ENCODE data around the gene UBB. TPM values are rescaled to one million over a fixed set of nuclear protein-coding genes. Genes with fewer than 3 reads are reported as not detected.

The UBB gene
- total RNA-seq, 1 experiment from 2014 or later = 1,654 TPM

GRCh38 chr17:16349431-16349830, 31.5 kb upstream of the UBB start:
- ChIA-PET POLR2A (interaction anchor here (0.5 kb wide), 1 partner anchor 48 kb away, joined by 6 read pairs; no protein-coding TSS in a partner anchor), CTCF (no interaction called here)
- in situ Hi-C loops (cut with HindIII; ENCODE audit: low pct_unique_long_range_greater_than_20kb, low sequenced_read_pairs) = no loop called here
- DNase-seq (ENCODE audit: low read depth, low spot score) (no peak), ATAC-seq (no peak)
- BruUV-seq (replicated peaks) = no TSS peak
- H3K4me1 ChIP-seq (ENCODE audit: control insufficient read depth, insufficient read depth, low read length) = peaks cover 6% of the 10 kb centered on the region; the same call in 1 of the 2 replicates
- H3K9me3 ChIP-seq (ENCODE audit: control insufficient read depth, insufficient read depth, low read depth, low read length) = no peaks in the 10 kb centered on the region
- no peak overlapping the region for H3K4me3 ChIP-seq (ENCODE audit: low read depth in 2 of 2, low read length in 2 of 2)
- peaks cover 6% of the 10 kb centered on the region for H3K36me3 ChIP-seq (ENCODE audit: control insufficient read depth, insufficient read depth, low read length)
- intact Hi-C loops (cut with micrococcal nuclease; ENCODE audit: unreplicated experiment) = no loop called here
- TF ChIP-seq, protein P1, sequence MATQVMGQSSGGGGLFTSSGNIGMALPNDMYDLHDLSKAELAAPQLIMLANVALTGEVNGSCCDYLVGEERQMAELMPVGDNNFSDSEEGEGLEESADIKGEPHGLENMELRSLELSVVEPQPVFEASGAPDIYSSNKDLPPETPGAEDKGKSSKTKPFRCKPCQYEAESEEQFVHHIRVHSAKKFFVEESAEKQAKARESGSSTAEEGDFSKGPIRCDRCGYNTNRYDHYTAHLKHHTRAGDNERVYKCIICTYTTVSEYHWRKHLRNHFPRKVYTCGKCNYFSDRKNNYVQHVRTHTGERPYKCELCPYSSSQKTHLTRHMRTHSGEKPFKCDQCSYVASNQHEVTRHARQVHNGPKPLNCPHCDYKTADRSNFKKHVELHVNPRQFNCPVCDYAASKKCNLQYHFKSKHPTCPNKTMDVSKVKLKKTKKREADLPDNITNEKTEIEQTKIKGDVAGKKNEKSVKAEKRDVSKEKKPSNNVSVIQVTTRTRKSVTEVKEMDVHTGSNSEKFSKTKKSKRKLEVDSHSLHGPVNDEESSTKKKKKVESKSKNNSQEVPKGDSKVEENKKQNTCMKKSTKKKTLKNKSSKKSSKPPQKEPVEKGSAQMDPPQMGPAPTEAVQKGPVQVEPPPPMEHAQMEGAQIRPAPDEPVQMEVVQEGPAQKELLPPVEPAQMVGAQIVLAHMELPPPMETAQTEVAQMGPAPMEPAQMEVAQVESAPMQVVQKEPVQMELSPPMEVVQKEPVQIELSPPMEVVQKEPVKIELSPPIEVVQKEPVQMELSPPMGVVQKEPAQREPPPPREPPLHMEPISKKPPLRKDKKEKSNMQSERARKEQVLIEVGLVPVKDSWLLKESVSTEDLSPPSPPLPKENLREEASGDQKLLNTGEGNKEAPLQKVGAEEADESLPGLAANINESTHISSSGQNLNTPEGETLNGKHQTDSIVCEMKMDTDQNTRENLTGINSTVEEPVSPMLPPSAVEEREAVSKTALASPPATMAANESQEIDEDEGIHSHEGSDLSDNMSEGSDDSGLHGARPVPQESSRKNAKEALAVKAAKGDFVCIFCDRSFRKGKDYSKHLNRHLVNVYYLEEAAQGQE (IDR thresholded peaks at IDR 0.05; ENCODE audit: insufficient read depth in 1 of 2, low read depth in 2 of 2, low read length in 1 of 2) = no peak
- TF ChIP-seq SIN3A (IDR thresholded peaks at IDR 0.05; ENCODE audit: borderline replicate concordance, insufficient read depth, low read depth, low read length) = no peak
- TF ChIP-seq CTCF (IDR thresholded peaks at IDR 0.05) = no peak
- no peak for TF ChIP-seq TCF7L2 (IDR thresholded peaks at IDR 0.05; ENCODE audit: low read depth, low read length)
- TF ChIP-seq POLR2AphosphoS5 (IDR thresholded peaks at IDR 0.05; ENCODE audit: low read depth, low read length) = no peak
- no peaks in the 10 kb centered on the region for H3K27me3 ChIP-seq (ENCODE audit: control insufficient read depth, insufficient read depth, low read length)
- H3K27ac ChIP-seq (ENCODE audit: low read length) = no peak overlapping the region

DNA sequence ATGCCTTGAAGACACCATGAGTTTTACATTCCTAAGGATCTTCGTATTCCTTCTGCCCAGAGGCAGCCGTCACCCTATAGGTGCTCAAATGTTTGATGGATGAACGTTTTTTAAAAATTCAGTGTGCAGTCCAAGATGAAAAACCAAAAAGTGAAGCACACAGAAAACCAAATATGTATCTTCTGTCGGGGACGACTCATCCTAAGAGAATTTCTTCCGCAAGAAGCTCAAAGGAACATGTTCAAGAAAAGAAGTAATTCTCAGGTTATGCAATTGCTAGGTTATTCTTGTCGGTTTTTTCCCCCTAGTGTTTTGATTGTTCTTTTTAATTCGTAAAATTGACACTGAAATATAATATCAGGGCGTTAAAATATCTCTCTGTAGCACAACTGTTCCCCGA, 29.1 kb upstream of the UBB start:
- ChIA-PET POLR2A (no interaction called here), CTCF (no interaction called here)
- Histone ChIP-seq H3K27me3 (ENCODE audit: control insufficient read depth, insufficient read depth, low read length) (no peaks in the 10 kb centered on the region), H3K9me3 (ENCODE audit: control insufficient read depth, insufficient read depth, low read depth, low read length) (no peaks in the 10 kb centered on the region), H3K4me1 (ENCODE audit: control insufficient read depth, insufficient read depth, low read length) (peaks cover 6% of the 10 kb centered on the region; the same call in 1 of the 2 replicates), H3K4me3 (ENCODE audit: low read depth in 2 of 2, low read length in 2 of 2) (peak overlapping the region; percentile 73 to 77), H3K27ac (ENCODE audit: low read length) (peak overlapping the region; percentile 84), H3K36me3 (ENCODE audit: control insufficient read depth, insufficient read depth, low read length) (peaks cover 6% of the 10 kb centered on the region)
- intact Hi-C loops (cut with micrococcal nuclease; ENCODE audit: unreplicated experiment) (no loop called here), in situ Hi-C loops (cut with HindIII; ENCODE audit: low pct_unique_long_range_greater_than_20kb, low sequenced_read_pairs) (no loop called here)
- no peak for ATAC-seq
- TF ChIP-seq CTCF (IDR thresholded peaks at IDR 0.05) = no peak
- TF ChIP-seq, protein P1 (IDR thresholded peaks at IDR 0.05; ENCODE audit: insufficient read depth in 1 of 2, low read depth in 2 of 2, low read length in 1 of 2) = no peak
- no peak for TF ChIP-seq SIN3A (IDR thresholded peaks at IDR 0.05; ENCODE audit: borderline replicate concordance, insufficient read depth, low read depth, low read length)
- TF ChIP-seq POLR2AphosphoS5 (IDR thresholded peaks at IDR 0.05; ENCODE audit: low read depth, low read length) = no peak
- no peak for TF ChIP-seq TCF7L2 (IDR thresholded peaks at IDR 0.05; ENCODE audit: low read depth, low read length)
- no peak for DNase-seq (ENCODE audit: low read depth, low spot score)
- BruUV-seq (replicated peaks) = no TSS peak

All from Panc1 (cell line).